Myometrial cell (primary cell): ENCODE measurements around the gene ALOXE3. TPM values are rescaled to one million over a fixed set of nuclear protein-coding genes. Genes with fewer than 3 reads are reported as not detected.

Experiments used
- total RNA-seq: library from RNA; depleted of rRNA; stranded (reverse); fragments of >200 nt; gene quantifications from 2 replicates; pipeline ENCODE4 v1.2.3, GENCODE V29; 2015

The ALOXE3 gene
- total RNA-seq = 0.29 TPM in 1 of 2 replicates, not detected in the other

DNA sequence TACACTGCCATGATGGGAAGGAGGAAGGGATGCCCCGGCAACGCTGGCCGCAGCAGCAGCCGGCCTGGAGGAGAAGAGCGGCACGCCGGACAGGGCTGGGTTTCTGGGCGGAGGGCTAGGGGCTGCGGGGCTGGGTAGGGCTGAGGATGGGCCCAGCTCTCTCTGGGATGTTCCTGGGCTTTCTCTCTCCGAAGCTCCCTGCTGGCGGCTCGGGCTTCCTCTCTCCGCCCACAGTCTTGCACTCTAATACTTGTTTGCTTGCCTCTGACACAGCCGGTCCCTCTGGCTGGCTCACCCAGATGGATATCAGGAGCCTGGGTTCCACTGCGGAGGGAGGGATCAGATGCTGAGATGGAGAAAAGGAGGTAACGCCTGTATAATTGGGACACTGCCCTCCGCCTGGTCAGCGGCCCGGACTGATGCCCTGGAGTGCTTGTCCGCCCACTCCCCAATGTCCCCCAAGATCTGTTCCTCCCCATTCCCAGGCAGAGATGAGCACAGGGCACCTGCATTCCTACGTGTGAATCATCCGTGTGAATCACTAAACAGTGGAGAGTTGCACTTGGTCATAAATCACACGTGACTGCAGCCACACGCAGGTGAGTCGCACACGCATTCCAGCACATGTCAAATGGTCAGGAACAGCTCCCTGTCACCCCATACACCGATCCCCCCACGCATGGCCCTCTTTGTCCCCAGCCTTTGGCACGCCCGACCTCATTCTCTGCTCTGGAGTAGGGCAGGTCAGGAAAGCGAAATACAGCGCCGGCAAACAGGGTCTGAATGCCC lies at the start of gene ALOXE3:
Gene ALOXE3 (minus strand): TSS at position 535 of the 789 bp plus-strand sequence. CDS start 524 bp downstream, at position 11.

GRCh38 chr17:8162233-8162996 lies 44.1 kb upstream of the ALOXE3 start, which contains the start of gene VAMP2:
VAMP2 (minus strand) TSS chr17:8162948; CDS start chr17:8162879, 69 bp downstream.

GRCh38 chr17:8152112-8152775 lies 33.9 kb upstream of the ALOXE3 start, which contains the start of gene PER1:
PER1 (minus strand) TSS chr17:8152404; CDS start chr17:8150706, 1,698 bp downstream.

GRCh38 chr17:8123695-8124349 lies 5.5 kb upstream of the ALOXE3 start, which contains the start of gene HES7:
HES7 (minus strand) TSS chr17:8124106; CDS start chr17:8124084, 22 bp downstream.

GRCh38 chr17:8087075-8087951 lies 31.0 kb downstream of the ALOXE3 start, which contains the start of gene ALOX12B:
ALOX12B (minus strand) TSS chr17:8087716; CDS start chr17:8087442, 274 bp downstream.

Other genes starting within 250 kb of the ALOXE3 start
- gene CHD3, start 229.7 kb downstream of the ALOXE3 start, total RNA-seq = 76.4 and 84.2 TPM in 2 replicates
- gene RNF227, start 202.2 kb downstream of the ALOXE3 start, total RNA-seq = 3.5 and 29.2 TPM in 2 replicates
- gene KCNAB3, start 188.7 kb downstream of the ALOXE3 start, total RNA-seq = 0.58 and 1.2 TPM in 2 replicates
- gene TRAPPC1, start 186.6 kb downstream of the ALOXE3 start, total RNA-seq = 68.6 and 81.5 TPM in 2 replicates
- gene CNTROB, start 186.3 kb downstream of the ALOXE3 start, total RNA-seq = 30.3 and 35.7 TPM in 2 replicates
- gene GUCY2D, start 115.9 kb downstream of the ALOXE3 start, total RNA-seq = 0.89 and 1.4 TPM in 2 replicates
- gene ALOX15B, start 79.5 kb downstream of the ALOXE3 start, total RNA-seq = 0.18 and 0.29 TPM in 2 replicates
- not detected in 2 replicates for gene ALOX12B, start 30.8 kb downstream of the ALOXE3 start, total RNA-seq
- 2.0 TPM in 1 of 2 replicates, not detected in the other for gene HES7, start 5.6 kb upstream of the ALOXE3 start, total RNA-seq
- 30.0 and 52.5 TPM in 2 replicates for gene PER1, start 33.9 kb upstream of the ALOXE3 start, total RNA-seq
- gene VAMP2, start 44.4 kb upstream of the ALOXE3 start, total RNA-seq = 4.0 and 6.2 TPM in 2 replicates
- 45.3 and 62.9 TPM in 2 replicates for gene TMEM107, start 57.9 kb upstream of the ALOXE3 start, total RNA-seq
- 12.1 and 16.7 TPM in 2 replicates for gene BORCS6, start 71.7 kb upstream of the ALOXE3 start, total RNA-seq
- gene AURKB, start 92.1 kb upstream of the ALOXE3 start, total RNA-seq = 48.0 and 50.5 TPM in 2 replicates
- gene CTC1, start 129.5 kb upstream of the ALOXE3 start, total RNA-seq = 2.3 and 4.0 TPM in 2 replicates
- 45.9 and 77.3 TPM in 2 replicates for gene PFAS, start 130.8 kb upstream of the ALOXE3 start, total RNA-seq
- 26.8 and 42.9 TPM in 2 replicates for gene RANGRF, start 170.2 kb upstream of the ALOXE3 start, total RNA-seq
- gene SLC25A35, start 176.9 kb upstream of the ALOXE3 start, total RNA-seq = 3.0 and 13.5 TPM in 2 replicates
- not detected in 2 replicates for gene ARHGEF15, start 191.7 kb upstream of the ALOXE3 start, total RNA-seq
- gene ODF4, start 221.3 kb upstream of the ALOXE3 start, total RNA-seq = not detected in 2 replicates